Non-pigmented ciliary epithelial cell (primary cell): ENCODE data around the gene CAPN3.
"Not testable (repeated sequence)": the region's sequence is repeated elsewhere in the genome, so short reads cannot be mapped to it uniquely, and the experiment has no call there.

ENCODE experiments used
- DNase-seq: peaks from one replicate; pipeline ENCODE4 v3.0.0-alpha.2; 2010; ENCODE audit warnings: low read depth

CAPN3 gene

DNA sequence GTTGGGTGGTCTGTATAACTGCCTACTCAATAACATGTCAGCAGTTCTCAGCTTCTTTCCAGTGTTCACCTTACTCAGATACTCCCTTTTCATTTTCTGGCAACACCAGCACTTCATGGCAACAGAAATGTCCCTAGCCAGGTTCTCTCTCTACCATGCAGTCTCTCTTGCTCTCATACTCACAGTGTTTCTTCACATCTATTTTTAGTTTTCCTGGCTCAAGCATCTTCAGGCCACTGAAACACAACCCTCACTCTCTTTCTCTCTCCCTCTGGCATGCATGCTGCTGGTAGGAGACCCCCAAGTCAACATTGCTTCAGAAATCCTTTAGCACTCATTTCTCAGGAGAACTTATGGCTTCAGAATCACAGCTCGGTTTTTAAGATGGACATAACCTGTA, at the start of gene CAPN3:
Gene CAPN3, plus strand, starts transcription at position 253 of the 400 bp plus-strand sequence. CDS start 305 bp downstream, outside the sequence.
- DNase-seq: no peak

DNA sequence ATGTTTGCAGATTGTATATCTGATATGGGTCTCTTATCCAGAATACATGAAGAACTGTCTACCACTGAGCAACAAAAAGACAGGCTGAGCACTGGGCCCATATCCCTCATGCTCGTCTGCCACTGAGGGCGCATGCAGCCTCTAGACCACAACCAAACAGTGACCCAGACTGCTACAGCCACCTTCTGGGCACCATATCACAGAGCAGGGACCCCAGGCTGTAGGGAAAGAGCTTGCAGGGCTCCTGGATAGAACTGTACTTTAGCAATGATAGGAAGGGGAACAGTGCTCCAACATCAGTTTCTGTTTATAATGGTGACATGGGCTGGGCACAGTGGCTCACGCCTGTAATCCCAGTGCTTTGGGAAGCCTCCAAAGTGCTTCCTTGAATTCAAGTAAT, 45.8 kb upstream of the CAPN3 start:
- no peak for DNase-seq

DNA sequence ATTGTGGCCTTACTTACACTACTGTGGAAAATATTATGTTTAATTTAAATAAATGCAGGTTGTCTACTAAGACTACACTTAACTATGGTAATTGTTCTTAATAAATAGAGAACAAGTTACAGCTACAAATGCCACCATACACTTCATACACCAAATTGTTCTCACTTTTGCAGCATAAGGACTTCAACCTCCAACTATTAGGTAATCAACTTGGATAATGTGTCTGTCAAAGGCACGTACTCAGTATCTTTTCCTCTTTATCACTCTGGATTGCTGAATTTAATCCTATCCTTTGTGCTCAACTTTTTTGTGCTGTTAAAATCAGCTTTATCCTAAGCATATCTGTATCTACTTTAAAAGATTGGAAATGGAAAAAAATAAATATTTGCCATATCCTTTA, 44.5 kb upstream of the CAPN3 start:
- DNase-seq: no peak

DNA sequence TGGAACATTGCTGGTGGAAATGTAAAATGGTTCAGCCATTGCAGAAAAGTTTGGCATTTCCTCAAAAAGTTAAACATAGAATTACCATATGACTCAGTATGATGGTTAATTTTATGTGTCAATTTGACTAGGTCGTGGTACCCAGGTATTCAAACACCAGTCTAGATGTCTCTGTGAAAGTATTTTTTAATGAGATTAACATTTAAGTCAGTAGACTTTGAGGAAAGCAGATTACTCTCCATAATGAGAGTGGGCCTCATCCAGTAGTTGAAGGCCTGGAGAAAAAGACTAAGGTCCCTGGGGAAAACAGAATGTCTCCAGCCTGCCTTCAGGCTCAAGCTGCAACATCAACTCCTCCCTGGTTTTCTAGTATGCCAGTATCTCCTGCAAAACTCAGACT, 43.8 kb upstream of the CAPN3 start:
- DNase-seq: no peak

DNA sequence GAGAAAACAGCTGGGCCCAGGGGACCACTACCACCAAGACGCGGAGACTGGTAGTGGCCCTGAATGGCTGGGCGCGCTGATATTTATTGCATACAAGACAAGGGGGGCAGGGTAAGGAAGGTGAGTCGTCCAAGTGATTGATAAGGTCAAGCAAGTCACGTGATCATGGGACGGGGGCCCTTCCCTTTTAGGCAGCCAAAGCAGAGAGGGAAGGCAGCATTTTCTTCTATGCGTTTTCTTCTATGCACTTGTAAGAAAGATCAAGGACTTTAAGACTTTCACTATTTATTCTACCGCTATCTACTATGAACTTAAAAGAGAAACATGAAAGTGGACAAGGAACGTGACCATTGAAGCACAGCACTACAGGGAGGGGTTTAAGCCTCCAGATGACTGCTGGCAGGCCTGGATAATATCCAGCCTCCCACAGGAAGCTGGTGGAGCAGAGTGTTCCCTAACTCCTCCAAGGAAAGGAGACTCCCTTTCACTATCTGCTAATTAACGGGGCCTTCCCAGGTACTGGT, 43.0 kb upstream of the CAPN3 start:
- DNase-seq: not testable (repeated sequence)

DNA sequence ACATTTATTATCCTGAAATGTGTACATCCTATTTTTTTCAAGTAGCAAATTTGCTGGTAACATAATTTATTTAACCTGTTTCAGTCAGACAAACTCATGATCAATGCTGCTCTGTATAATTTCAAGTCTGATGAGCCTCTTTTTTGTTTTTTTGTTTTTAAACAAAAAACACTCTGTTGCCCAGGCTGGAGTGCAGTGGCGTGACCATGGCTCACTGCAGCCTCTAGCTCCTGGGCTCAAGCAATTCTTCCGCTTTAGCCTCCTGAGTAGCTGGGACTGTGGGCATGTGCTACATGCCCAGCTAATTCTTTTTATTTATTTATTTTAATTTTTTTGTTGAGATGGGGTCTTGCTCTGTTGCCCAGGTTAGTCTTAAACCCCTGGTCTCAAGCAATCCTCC, 40.1 kb upstream of the CAPN3 start:
- DNase-seq: no peak

DNA sequence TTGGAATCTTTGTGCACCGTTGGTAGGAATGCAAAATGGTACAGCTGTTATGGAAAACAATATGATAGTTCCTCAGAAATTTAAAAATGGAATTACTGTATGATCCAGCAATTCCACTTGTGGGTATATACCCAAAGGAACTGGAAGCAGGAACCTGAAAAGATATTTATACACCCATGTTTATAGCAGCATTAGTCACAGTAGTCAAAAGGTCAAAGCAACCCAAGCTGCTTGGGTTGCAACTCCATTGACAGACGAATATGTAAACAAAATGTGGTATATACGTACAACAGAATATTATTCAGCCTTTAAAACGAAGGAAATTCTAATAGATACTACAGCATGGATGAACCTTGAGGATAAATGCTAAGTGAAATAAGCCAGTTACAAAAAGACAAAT, 35.0 kb upstream of the CAPN3 start:
- peak; percentile 10 for DNase-seq

DNA sequence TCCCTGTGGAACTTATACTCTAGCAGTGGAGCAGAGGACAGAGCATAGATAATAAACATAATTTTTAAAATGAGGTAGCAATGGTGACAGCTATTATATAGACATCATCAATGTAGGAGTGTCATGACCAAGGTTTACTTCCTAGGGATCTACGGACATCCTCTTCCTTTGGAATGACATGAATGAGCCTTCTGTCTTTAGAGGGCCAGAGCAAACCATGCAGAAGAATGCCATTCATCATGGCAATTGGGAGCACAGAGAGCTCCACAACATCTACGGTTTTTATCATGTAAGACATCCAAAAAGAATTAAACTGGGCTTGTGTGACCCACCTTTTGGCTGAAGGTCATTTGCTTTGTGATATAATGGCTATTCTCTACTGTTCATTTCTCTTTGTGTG, 30.1 kb upstream of the CAPN3 start:
- DNase-seq: no peak

DNA sequence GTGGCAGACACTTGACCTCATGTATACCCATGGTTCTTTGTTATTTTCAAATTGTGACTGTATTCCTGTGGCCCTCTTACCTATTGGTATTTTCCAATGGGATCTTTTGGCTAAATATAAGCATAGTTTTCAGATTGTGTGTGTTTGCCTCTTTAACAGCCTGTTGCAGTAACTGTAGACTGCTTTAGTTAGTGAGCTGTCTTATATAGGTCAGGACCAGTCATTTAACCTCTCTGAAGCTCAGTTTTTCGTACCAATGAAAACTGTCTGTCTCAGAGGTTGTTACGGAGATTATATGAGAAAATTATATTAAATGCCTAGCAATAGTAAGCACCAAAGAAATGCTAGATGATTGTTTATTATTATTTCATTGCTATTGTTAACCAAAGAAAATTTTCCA, 29.3 kb upstream of the CAPN3 start:
- DNase-seq: no peak

DNA sequence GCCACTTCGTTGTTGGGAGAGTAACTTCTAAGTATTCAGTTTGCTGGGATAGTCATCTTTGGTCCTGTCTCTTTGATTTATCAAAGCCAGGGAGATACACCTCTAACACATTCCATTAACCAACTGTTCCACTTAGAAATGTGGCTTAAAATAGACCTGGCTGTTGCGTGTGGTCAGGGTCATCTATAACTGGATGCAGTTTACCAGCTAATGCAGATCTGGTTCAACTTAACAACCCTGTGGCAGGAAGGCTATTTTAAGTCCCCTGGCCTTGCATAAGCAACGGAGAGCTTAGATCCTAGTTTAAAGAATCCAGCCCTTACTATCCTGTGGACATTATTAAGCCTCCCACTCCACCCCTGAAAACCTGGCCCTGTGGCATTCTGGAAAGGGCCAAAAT, 28.1 kb upstream of the CAPN3 start:
- DNase-seq: no peak

DNA sequence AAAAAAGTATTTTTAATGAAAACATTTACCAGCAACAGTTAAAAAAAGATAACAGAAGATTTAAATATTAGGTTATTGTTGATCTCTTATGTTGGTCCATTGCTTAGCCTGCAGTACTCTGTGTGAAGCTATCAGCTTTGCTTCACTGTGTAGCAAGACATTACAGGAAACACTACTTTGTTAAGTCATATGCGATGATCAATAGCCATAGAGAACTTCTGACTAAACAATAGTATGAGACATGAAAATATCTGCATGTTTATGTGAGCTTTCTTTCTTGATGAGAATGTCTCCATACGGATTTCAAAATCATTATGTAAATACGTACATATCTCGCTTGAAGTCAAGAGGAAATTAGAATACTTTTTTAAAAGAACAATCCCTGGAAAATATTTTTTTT, 27.0 kb upstream of the CAPN3 start:
- DNase-seq: no peak

DNA sequence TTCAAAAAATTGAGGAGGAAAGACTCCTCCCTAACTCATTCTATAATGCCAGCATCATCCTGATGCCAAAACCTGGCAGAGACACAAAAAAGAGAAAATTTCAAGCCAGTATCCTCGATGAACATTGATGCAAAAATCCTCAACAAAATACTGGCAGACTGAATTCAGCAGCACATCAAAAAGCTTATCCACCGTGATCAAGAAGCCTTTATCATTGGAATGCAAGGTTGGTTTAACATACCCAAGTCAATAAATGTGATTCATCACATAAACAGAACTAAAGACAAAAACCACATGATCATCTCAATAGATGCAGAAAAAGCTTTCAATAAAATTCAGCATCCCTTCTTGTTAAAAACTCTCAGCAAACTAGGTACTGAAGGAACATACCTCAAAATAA, 24.2 kb upstream of the CAPN3 start:
- no peak for DNase-seq

DNA sequence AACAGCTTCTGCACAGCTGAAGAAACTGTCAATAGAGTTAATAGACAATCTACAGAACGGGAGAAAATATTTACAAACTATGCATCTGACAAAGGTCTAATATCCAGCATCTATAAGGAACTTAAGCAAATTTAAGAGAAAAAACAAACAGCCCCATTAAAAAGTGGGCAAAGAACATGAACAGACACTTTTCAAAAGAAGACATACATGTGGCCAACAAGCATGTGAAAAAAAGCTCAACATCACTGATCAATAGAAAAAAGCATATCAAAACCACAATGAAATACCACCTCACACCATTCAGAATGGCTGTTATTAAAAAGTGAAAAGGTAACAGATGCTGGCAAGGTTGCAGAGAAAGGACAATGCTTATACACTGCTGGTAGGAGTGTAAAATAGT, 22.7 kb upstream of the CAPN3 start:
- DNase-seq: not testable (repeated sequence)

DNA sequence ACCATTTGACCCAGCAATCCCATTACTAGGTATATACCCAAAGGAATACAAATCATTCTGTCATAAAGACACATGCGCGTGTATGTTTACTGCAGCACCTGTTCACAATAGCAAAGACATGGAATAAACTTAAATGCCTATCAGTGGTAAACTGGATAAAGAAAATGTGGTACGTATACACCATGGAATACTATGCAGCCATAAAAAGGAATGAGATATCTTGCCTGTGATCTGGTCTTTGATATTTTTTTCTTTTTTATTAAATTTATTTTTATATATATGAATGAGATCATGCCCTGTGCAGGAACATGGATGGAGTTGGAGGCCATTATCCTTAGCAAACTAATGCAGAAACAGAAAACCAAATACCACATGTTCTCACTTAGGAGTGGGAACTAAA, 22.2 kb upstream of the CAPN3 start:
- DNase-seq: not testable (repeated sequence)

DNA sequence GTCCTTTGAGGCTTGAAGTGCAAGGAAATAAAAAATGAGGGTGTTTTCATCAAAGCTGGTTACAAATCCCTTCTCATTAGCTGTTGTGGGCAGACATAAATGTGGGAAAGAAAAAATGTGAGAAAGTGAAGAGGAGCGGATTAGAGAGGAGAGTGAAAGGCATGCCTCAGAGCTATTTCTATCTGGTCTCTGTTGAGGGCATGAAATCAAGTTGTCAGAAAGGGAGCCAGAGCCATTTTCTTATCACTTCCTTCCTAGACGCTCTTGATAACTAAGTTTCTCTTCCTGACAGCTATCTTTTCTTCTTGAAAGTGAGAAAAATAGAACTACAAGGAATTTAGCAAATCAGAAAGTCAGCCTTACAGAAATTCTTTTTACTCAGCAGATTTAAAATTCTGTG, 20.8 kb upstream of the CAPN3 start:
- no peak for DNase-seq

DNA sequence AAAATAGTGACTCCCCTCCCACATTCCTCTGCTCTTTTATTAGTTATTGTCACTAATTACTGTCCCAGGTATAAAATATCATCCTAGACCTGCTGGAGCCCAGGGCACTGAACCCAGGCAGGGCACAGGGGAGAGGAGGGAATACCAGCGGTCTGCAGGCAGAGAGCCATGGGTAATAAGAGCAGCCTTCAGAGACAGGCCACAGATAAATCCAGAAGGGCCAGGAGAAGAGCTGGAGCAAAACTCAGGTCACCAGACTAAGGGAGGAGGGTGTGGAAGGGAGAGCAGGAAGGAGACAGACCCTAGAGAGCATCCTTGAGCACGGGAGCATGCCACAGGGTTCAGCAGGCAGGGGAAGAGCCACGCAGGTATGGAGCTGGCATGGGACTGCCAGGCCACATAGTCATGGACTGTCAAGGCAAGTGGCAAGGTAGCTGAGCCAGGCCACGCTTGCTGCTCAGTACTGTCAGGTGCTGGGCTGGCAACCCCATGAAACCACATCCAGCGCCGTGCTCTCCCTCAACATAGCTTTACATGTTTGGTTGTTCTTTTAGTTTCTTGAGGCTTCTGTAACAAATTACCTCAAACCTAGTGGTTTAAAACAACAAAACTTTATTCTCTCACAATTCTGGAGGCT, 15.6 kb upstream of the CAPN3 start:
- DNase-seq: no peak

DNA sequence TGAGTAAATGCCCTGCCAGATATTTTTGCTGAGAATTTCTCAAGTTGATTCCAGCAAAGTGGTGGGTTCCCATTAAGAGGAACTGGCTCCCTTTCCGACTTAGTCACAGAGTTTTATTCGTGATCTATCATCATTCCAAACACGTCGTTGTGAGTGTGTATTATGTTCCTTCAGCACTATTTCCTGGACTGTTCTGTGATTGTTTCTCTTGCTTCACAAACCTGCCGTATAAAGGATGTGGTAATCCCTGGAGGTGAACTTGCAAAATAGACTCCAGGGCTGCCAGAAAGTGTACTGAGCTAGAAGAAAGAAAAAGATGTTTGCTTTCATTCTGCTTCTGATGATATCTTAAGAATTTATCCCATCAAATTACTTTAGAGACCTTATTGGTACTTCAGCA, 14.5 kb upstream of the CAPN3 start:
- peak; percentile 62 for DNase-seq

DNA sequence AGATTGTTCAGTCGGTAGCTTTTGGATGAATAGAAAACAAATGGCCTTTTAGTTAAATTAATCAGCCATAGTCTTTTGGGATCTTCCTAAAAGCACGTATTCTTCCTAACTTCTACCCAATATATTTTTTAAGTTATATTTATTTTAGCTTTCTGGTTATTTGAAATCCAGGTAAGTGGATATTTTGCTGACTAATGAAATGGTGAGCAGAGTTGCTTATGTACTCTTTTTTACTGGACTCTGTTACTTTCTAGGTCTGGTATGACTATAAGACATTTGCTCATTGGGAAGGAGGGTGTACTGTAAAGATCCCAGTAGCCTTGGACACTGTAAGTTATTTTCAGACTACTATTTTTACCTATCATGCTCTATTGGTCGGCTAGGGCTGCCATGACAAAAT, 13.8 kb upstream of the CAPN3 start:
- no peak for DNase-seq

DNA sequence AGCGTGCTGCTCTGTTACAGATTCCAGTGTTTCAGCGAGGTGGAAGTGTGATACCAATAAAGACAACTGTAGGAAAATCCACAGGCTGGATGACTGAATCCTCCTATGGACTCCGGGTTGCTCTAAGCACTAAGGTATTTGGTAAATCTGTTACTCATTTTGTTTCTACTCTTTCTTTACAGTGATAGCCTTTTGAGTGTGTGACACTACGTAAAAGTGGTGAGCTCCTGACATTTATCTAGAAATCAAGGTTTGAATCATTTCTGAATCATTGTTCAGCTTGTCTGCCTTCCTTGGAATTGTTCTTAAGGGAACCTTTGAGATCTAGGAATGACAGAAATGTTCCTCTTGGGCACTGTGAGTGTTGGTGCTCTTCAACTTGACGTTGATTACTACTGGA, 11.2 kb upstream of the CAPN3 start:
- DNase-seq: peak; percentile 85

DNA sequence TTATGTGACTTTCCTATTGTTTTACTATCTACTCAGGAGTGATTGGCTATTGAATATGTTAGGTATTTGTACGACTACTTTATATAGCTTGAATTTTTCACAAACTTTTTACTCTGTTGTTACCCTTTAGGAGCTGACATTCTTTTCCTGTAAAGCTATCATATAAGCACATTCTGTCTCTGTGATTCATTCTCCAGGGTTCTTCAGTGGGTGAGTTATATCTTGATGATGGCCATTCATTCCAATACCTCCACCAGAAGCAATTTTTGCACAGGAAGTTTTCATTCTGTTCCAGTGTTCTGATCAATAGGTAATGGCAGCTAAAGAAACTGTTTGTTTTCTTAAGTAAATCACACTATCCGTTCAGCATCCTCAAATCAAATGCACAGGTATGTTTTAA, 10.1 kb upstream of the CAPN3 start:
- DNase-seq: peak; percentile 71

DNA sequence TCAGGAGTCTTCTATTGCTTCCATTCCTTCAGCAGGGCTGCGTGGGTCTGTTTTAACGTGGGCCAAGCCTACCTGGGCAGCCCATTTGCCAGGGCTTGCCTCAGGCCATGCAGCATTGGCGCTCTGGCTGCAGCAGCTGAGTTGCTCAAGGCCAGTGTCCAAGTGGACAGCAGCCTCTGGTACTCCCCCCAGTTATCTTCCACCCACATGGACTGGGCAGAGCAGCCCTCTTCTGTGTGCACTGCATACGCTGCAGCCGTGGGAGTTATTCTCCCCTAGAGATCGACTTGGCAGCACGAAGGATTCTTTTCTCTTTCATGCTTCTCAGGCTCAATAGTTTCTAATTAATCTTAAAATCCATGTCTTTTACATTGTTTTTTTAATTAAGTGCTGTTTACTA, 6.9 kb upstream of the CAPN3 start:
- no peak for DNase-seq

DNA sequence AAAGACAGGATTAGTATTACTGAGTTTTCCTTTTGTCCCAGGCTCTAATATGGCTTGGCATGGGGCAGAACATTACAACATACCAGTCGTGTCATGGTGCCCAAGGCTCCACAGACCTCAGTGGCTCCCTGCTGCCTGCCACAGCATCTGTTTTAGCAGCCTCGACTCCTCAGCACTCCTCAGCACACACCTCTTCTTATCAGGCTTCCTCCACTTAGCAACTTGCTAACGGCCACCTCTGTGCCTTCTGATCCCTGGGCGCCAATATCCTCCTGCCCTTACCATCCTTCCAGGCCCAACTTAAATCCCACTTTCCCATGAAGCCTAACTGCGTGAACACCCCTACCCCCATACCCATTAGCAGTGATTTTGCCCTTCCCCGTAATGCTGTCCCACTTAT, 6.2 kb upstream of the CAPN3 start:
- DNase-seq: no peak

DNA sequence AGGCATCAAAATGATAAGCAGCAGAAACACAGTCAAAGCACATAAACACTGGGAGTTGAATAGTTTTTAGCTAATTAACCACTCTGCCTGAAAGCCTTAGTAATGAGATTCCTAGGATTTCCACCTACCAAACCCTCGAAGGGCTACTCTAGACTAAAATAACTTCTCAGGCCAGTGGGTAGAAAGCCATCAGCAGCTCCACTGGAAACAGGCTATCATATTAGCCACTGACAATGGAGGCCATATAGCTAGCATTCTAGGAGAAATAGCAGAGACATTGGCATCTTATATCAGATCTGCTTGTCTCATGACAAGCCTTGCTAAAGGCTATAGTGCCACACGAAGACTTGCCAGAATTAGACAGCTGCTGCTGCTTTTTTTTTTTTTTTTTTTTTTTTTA, 4.5 kb upstream of the CAPN3 start:
- DNase-seq: no peak

DNA sequence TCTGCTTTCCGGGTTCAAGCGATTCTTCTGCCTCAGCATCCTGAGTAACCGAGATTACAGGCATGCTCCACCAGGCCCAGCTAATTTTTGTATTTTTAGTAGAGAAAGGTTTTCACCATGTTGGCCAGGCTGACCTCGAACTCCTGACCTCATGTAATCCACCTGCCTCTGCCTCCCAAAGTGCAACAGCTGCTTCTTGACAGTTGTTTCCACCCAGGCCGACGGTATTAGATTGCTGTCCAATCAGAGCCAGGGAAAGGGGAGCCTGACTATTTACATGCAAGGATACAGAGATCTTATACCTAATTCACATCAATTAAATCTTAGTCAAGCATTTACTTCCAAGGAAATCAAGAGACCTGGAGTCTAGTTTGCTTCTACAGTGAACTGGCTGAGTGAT, 4.0 kb upstream of the CAPN3 start:
- DNase-seq: no peak

DNA sequence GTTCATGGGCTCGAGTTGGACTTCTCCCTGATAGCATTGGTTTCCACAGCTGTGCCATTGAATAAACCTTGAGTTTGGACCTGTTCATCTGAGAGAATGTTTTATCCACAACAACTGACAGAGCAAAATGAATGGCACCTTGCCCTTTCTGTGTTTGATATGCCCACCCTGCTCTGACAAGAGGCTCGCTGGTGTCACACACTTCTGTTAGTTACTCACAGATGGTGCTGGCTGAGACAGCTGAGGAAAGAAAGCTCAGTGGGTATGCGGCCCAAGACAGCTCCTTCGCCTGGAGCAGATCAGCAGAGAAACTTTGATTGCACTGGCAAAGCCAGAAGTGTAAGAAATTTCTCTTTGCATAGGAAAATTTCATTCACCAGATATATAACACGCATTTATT, 2.5 kb upstream of the CAPN3 start:
- no peak for DNase-seq
